ENCODE data around the gene PRKCG.
"Not testable (repeated sequence)": the region's sequence is repeated elsewhere in the genome, so short reads cannot be mapped to it uniquely, and the experiment has no call there.

The PRKCG gene

DNA sequence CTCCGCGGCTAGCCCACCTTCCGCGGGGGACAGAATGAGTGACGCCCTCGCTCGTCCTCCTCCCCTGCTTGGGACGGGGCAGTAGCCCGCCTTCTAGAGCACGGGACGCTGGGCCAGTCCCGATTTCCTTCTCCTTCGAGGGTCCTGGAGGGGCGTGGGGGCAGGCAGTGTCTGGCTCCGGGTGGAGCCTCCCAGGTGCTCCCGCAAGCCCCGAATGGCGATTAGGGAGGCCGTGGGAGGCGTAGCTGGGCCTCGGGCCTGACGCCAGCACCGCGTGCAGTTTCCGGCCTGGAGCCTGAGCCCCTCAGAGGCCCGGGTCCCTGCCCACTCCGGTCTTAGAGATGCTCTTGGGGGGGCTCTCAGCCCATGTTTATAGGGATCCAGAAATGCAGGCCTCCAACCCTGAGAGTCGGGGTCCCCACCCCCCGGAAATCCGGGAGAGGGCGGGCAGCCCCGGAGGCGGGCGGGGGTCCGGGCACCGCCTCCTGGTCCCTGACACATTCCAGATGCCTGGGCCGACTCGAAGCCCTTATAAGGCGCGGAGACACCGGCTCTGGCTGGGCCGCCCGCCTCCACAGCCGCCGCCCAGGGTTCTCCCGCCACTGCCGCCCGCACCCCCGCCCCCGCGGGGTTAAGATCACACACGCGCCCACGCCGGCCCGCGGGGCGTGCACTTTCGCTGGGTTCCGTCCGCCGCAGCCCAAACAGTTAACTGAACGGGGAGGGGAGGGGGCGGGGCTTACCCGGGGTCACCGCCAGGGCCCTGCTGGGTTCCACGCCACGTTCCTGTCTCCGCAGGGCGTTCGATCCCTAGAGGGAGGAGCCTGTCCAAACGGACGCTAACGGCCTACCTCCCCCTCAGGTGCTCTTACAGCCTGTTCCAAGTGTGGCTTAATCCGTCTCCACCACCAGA lies 12.8 kb upstream of the PRKCG start:
- no peaks in the 10 kb centered on the region for H3K4me1 ChIP-seq (ENCODE audit: insufficient read depth, low read length)
- H4K20me1 ChIP-seq (ENCODE audit: insufficient read depth, low read length), result no peaks in the 10 kb centered on the region; the same call in 1 of the 2 replicates
- no peaks in the 10 kb centered on the region for H3K79me2 ChIP-seq (ENCODE audit: insufficient read depth, low read length)
- TF ChIP-seq, protein P1, sequence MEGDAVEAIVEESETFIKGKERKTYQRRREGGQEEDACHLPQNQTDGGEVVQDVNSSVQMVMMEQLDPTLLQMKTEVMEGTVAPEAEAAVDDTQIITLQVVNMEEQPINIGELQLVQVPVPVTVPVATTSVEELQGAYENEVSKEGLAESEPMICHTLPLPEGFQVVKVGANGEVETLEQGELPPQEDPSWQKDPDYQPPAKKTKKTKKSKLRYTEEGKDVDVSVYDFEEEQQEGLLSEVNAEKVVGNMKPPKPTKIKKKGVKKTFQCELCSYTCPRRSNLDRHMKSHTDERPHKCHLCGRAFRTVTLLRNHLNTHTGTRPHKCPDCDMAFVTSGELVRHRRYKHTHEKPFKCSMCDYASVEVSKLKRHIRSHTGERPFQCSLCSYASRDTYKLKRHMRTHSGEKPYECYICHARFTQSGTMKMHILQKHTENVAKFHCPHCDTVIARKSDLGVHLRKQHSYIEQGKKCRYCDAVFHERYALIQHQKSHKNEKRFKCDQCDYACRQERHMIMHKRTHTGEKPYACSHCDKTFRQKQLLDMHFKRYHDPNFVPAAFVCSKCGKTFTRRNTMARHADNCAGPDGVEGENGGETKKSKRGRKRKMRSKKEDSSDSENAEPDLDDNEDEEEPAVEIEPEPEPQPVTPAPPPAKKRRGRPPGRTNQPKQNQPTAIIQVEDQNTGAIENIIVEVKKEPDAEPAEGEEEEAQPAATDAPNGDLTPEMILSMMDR (IDR thresholded peaks at IDR 0.05; ENCODE audit: borderline replicate concordance, extremely low read depth, low read length, poor library complexity, severe bottlenecking), result no peak
- no peak for TF ChIP-seq EZH2 (IDR thresholded peaks at IDR 0.05; ENCODE audit: borderline replicate concordance, low read depth, low read length, severe bottlenecking)
- no peaks in the 10 kb centered on the region for H3K27me3 ChIP-seq (ENCODE audit: insufficient read depth, low read length, poor library complexity)
- no peaks in the 10 kb centered on the region for H3K36me3 ChIP-seq (ENCODE audit: insufficient read depth, low read length)
- ATAC-seq (ENCODE audit: insufficient read depth, low read depth), result no peak
- H3K27ac ChIP-seq (ENCODE audit: low read length), result no peak overlapping the region
- no peaks in the 10 kb centered on the region for H3K9me3 ChIP-seq (ENCODE audit: insufficient read depth, low read length, severe bottlenecking)
- no peak overlapping the region for H3K4me3 ChIP-seq (ENCODE audit: low read depth in 1 of 2, low read length in 2 of 2)
- H3K9ac ChIP-seq (ENCODE audit: low read depth, low read length), result no peak overlapping the region
- no peak overlapping the region for H3K4me2 ChIP-seq (ENCODE audit: insufficient read depth, low read length)
- no peak for DNase-seq
- no peak overlapping the region for H2AFZ ChIP-seq (ENCODE audit: low read depth, low read length)

DNA sequence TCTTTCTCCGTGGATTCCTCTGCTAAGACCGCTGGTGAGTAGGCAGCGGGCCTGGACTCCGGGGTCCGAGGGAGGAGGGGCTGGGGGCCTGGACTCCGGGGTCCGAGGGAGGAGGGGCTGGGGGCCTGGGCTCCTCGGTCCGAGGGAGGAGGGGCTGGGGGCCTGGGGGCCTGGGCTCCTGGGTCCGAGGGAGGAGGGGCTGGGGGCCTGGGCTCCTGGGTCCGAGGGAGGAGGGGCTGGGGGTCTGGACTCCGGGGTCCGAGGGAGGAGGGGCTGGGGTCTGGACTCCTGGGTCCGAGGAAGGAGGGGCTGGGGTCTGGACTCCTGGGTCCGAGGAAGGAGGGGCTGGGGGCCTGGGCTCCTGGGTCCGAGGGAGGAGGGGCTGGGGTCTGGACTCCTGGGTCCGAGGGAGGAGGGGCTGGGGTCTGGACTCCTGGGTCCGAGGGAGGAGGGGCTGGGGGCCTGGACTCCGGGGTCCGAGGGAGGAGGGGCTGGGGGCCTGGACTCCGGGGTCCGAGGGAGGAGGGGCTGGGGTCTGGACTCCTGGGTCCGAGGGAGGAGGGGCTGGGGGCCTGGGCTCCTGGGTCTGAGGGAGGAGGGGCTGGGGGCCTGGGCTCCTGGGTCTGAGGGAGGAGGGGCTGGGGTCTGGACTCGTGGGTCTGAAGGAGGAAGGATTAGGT lies 12.1 kb upstream of the PRKCG start:
- not testable (repeated sequence) for H3K27ac ChIP-seq (ENCODE audit: low read length); H3K27me3 ChIP-seq (ENCODE audit: insufficient read depth, low read length, poor library complexity); H4K20me1 ChIP-seq (ENCODE audit: insufficient read depth, low read length); H2AFZ ChIP-seq (ENCODE audit: low read depth, low read length); H3K4me1 ChIP-seq (ENCODE audit: insufficient read depth, low read length); H3K9ac ChIP-seq (ENCODE audit: low read depth, low read length); H3K4me2 ChIP-seq (ENCODE audit: insufficient read depth, low read length); H3K36me3 ChIP-seq (ENCODE audit: insufficient read depth, low read length); H3K79me2 ChIP-seq (ENCODE audit: insufficient read depth, low read length); H3K9me3 ChIP-seq (ENCODE audit: insufficient read depth, low read length, severe bottlenecking); ATAC-seq (ENCODE audit: insufficient read depth, low read depth); H3K4me3 ChIP-seq (ENCODE audit: low read depth in 1 of 2, low read length in 2 of 2); DNase-seq

DNA sequence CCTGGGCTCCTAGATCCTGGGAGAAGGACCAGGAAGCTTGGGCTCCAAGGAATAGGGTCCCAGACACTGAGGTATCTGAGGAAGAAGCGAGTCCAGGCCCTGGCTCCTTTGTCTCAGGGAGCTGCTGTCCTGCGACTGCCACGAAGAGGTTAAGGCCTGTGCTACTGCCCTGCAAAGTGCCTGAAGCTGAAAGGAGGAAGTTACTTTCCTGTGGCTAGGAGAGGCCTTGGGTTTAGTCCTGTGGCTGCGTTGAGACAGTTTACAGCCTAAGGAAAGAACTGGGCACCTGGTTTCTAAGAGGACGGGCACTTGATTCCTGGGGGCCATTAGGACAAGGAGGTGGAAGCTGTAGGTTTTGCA lies 11.5 kb upstream of the PRKCG start:
- H3K4me1 ChIP-seq (ENCODE audit: insufficient read depth, low read length), result no peaks in the 10 kb centered on the region
- no peaks in the 10 kb centered on the region for H3K36me3 ChIP-seq (ENCODE audit: insufficient read depth, low read length)
- no peaks in the 10 kb centered on the region; the same call in 1 of the 2 replicates for H4K20me1 ChIP-seq (ENCODE audit: insufficient read depth, low read length)
- H3K27me3 ChIP-seq (ENCODE audit: insufficient read depth, low read length, poor library complexity), result no peaks in the 10 kb centered on the region
- no peak overlapping the region for H3K27ac ChIP-seq (ENCODE audit: low read length)
- no peaks in the 10 kb centered on the region for H3K79me2 ChIP-seq (ENCODE audit: insufficient read depth, low read length)
- no peak for TF ChIP-seq EZH2 (IDR thresholded peaks at IDR 0.05; ENCODE audit: borderline replicate concordance, low read depth, low read length, severe bottlenecking)
- TF ChIP-seq, protein P1 (IDR thresholded peaks at IDR 0.05; ENCODE audit: borderline replicate concordance, extremely low read depth, low read length, poor library complexity, severe bottlenecking), result no peak
- ATAC-seq (ENCODE audit: insufficient read depth, low read depth) (no peak), DNase-seq (no peak)
- H2AFZ ChIP-seq (ENCODE audit: low read depth, low read length), result no peak overlapping the region
- H3K4me3 ChIP-seq (ENCODE audit: low read depth in 1 of 2, low read length in 2 of 2), result no peak overlapping the region
- H3K9me3 ChIP-seq (ENCODE audit: insufficient read depth, low read length, severe bottlenecking), result no peaks in the 10 kb centered on the region
- no peak overlapping the region for H3K4me2 ChIP-seq (ENCODE audit: insufficient read depth, low read length)
- no peak overlapping the region for H3K9ac ChIP-seq (ENCODE audit: low read depth, low read length)

DNA sequence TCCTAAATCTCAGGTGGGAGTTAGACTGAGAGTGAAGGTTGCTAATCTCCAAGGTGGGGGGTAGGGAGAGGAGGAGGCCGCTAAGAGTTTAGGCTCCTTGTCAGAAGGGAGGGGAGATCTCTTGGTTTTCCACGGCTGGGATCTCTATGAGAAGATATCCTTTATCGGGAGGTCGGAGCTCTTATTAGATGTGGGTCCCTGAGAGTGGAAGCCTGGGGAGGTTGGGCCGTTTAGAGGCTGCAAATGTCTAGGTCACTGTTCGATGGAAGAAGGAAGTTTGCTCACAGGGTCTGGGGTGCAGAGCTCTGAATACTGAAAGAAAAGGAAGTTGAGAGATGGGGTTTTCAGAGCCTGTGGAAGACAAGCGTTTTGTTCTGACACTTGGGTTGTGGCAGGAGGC lies 10.5 kb upstream of the PRKCG start:
- TF ChIP-seq, protein P1 (IDR thresholded peaks at IDR 0.05; ENCODE audit: borderline replicate concordance, extremely low read depth, low read length, poor library complexity, severe bottlenecking), result no peak
- TF ChIP-seq EZH2 (IDR thresholded peaks at IDR 0.05; ENCODE audit: borderline replicate concordance, low read depth, low read length, severe bottlenecking), result no peak
- Histone ChIP-seq H3K4me1 (ENCODE audit: insufficient read depth, low read length) (no peaks in the 10 kb centered on the region), H3K36me3 (ENCODE audit: insufficient read depth, low read length) (no peaks in the 10 kb centered on the region), H3K4me2 (ENCODE audit: insufficient read depth, low read length) (no peak overlapping the region), H3K27me3 (ENCODE audit: insufficient read depth, low read length, poor library complexity) (no peaks in the 10 kb centered on the region), H3K79me2 (ENCODE audit: insufficient read depth, low read length) (no peaks in the 10 kb centered on the region), H2AFZ (ENCODE audit: low read depth, low read length) (no peak overlapping the region), H4K20me1 (ENCODE audit: insufficient read depth, low read length) (no peaks in the 10 kb centered on the region; the same call in 1 of the 2 replicates), H3K9me3 (ENCODE audit: insufficient read depth, low read length, severe bottlenecking) (no peaks in the 10 kb centered on the region), H3K27ac (ENCODE audit: low read length) (no peak overlapping the region), H3K4me3 (ENCODE audit: low read depth in 1 of 2, low read length in 2 of 2) (no peak overlapping the region), H3K9ac (ENCODE audit: low read depth, low read length) (no peak overlapping the region)
- DNase-seq (no peak), ATAC-seq (ENCODE audit: insufficient read depth, low read depth) (no peak)
